Ovary (tissue), 3 donors: ENCODE results near the gene DIAPH3.

Experiments used
- POLR2A ChIP-seq: fragments of 450-650 bp; IDR thresholded peaks from one replicate; pipeline ENCODE4 v1.6.1; 2017; ENCODE audit warnings: antibody characterized with exemption, mild to moderate bottlenecking, moderate library complexity
- TF ChIP-seq, protein P1 (sequence below), 3 donors: fragments of 450-650 bp in 2 of 3; fragments of 200-600 bp in 1 of 3; IDR thresholded peaks; one replicate each; pipeline versions ENCODE4 v1.5.1 to v1.8.0; 2016 to 2022; ENCODE audit warnings: antibody characterized with exemption in 3 of 3, mild to moderate bottlenecking in 1 of 3
- donor health status: DM: no; HTN: no; CAD: no.

DNA sequence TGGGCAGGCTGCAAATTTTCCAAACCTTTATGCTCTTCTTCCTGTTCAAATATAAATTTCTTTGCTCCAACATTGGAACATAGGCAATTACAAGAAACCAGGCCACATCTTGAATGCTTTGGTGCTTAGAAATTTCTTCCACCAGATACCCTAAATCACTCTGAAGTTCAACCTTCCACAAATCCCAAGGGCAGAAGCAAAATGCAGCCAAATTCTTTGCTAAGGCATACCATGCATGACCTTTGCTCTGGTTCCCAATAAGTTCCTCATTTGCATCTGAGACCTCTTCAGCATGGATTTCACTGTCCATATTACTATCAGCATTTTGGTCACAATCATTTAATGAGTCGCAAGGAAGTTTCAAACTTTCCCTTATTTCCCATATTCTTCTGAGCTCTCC is 130.9 kb downstream of the DIAPH3 start:
- TF ChIP-seq, protein P1, sequence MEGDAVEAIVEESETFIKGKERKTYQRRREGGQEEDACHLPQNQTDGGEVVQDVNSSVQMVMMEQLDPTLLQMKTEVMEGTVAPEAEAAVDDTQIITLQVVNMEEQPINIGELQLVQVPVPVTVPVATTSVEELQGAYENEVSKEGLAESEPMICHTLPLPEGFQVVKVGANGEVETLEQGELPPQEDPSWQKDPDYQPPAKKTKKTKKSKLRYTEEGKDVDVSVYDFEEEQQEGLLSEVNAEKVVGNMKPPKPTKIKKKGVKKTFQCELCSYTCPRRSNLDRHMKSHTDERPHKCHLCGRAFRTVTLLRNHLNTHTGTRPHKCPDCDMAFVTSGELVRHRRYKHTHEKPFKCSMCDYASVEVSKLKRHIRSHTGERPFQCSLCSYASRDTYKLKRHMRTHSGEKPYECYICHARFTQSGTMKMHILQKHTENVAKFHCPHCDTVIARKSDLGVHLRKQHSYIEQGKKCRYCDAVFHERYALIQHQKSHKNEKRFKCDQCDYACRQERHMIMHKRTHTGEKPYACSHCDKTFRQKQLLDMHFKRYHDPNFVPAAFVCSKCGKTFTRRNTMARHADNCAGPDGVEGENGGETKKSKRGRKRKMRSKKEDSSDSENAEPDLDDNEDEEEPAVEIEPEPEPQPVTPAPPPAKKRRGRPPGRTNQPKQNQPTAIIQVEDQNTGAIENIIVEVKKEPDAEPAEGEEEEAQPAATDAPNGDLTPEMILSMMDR (IDR thresholded peaks at IDR 0.05): no peak
- TF ChIP-seq POLR2A: no peak
